ENCODE data around the gene MMP7. TPM values are rescaled to one million over a fixed set of nuclear protein-coding genes. Genes with fewer than 3 reads are reported as not detected.

Gene MMP7
- total RNA-seq, 1 donor from 2014 or later: not detected

GRCh38 chr11:102527041-102527440 lies 3.5 kb downstream of the MMP7 start:
- Mint-ChIP-seq H3K36me3 (no peaks in the 10 kb centered on the region), H3K9me3 (no peaks in the 10 kb centered on the region), H3K27ac (no peak overlapping the region), H3K4me3 (no peak overlapping the region), H3K4me1 (peaks cover 3% of the 10 kb centered on the region), H3K27me3 (ENCODE audit: low read depth) (no peaks in the 10 kb centered on the region)
- no peak for DNase-seq (ENCODE audit: low spot score in 2 of 2, unreplicated experiment in 2 of 2)
- TF ChIP-seq, protein P1, sequence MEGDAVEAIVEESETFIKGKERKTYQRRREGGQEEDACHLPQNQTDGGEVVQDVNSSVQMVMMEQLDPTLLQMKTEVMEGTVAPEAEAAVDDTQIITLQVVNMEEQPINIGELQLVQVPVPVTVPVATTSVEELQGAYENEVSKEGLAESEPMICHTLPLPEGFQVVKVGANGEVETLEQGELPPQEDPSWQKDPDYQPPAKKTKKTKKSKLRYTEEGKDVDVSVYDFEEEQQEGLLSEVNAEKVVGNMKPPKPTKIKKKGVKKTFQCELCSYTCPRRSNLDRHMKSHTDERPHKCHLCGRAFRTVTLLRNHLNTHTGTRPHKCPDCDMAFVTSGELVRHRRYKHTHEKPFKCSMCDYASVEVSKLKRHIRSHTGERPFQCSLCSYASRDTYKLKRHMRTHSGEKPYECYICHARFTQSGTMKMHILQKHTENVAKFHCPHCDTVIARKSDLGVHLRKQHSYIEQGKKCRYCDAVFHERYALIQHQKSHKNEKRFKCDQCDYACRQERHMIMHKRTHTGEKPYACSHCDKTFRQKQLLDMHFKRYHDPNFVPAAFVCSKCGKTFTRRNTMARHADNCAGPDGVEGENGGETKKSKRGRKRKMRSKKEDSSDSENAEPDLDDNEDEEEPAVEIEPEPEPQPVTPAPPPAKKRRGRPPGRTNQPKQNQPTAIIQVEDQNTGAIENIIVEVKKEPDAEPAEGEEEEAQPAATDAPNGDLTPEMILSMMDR (IDR thresholded peaks at IDR 0.05; ENCODE audit: unreplicated experiment): no peak

- Mint-ChIP-seq H3K36me3 (no peaks in the 10 kb centered on the region), H3K4me1 (peaks cover 3% of the 10 kb centered on the region), H3K27me3 (ENCODE audit: low read depth) (peaks cover 2% of the 10 kb centered on the region), H3K9me3 (no peaks in the 10 kb centered on the region), H3K4me3 (no peak overlapping the region), H3K27ac (no peak overlapping the region)
- TF ChIP-seq, protein P1 (IDR thresholded peaks at IDR 0.05; ENCODE audit: unreplicated experiment): no peak
- no peak for DNase-seq (ENCODE audit: low spot score in 2 of 2, unreplicated experiment in 2 of 2)
These were observed 6.7 kb downstream of the MMP7 start for GRCh38 chr11:102523887-102524286.

- H3K9me3 Mint-ChIP-seq: no peaks in the 10 kb centered on the region
- H3K4me3 Mint-ChIP-seq: no peak overlapping the region
- peaks cover 2% of the 10 kb centered on the region for H3K27me3 Mint-ChIP-seq (ENCODE audit: low read depth)
- no peak overlapping the region for H3K27ac Mint-ChIP-seq
- TF ChIP-seq, protein P1 (IDR thresholded peaks at IDR 0.05; ENCODE audit: unreplicated experiment): no peak
- no peak for DNase-seq (ENCODE audit: low spot score in 2 of 2, unreplicated experiment in 2 of 2)
- H3K4me1 Mint-ChIP-seq: peaks cover 3% of the 10 kb centered on the region
- no peaks in the 10 kb centered on the region for H3K36me3 Mint-ChIP-seq
These were observed 7.4 kb downstream of the MMP7 start for GRCh38 chr11:102523189-102523570.

GRCh38 chr11:102522312-102523188 lies 8.0 kb downstream of the MMP7 start:
- DNase-seq (ENCODE audit: low spot score in 2 of 2, unreplicated experiment in 2 of 2): no peak
- H3K27me3 Mint-ChIP-seq (ENCODE audit: low read depth): peaks cover 2% of the 10 kb centered on the region
- no peak overlapping the region for H3K27ac Mint-ChIP-seq
- no peaks in the 10 kb centered on the region for H3K4me1 Mint-ChIP-seq
- no peaks in the 10 kb centered on the region for H3K36me3 Mint-ChIP-seq
- no peaks in the 10 kb centered on the region for H3K9me3 Mint-ChIP-seq
- no peak overlapping the region for H3K4me3 Mint-ChIP-seq
- TF ChIP-seq, protein P1 (IDR thresholded peaks at IDR 0.05; ENCODE audit: unreplicated experiment): no peak

DNA sequence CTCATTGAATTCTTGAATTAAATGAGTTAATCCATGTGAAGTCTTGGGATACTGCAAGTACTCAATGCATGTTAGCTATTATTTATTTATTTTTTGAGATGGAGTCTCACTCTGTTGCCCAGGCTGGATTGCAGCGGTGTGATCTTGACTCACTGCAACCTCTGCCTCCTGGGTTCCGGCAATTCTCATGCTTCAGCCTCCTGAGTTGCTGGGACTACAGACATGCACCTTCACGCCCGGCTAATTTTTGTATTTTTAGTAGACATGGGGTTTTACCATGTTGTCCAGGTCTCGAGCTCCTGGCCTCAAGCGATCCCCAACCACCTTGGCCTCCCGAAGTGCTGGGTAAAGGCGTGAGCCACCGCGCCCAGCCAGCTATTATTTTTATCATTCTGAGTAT lies 9.4 kb downstream of the MMP7 start:
- H3K36me3 Mint-ChIP-seq: no peaks in the 10 kb centered on the region
- H3K4me3 Mint-ChIP-seq: no peak overlapping the region
- TF ChIP-seq, protein P1 (IDR thresholded peaks at IDR 0.05; ENCODE audit: unreplicated experiment): no peak
- no peaks in the 10 kb centered on the region for H3K4me1 Mint-ChIP-seq
- DNase-seq (ENCODE audit: low spot score in 2 of 2, unreplicated experiment in 2 of 2): no peak
- H3K27me3 Mint-ChIP-seq (ENCODE audit: low read depth): peaks cover 2% of the 10 kb centered on the region
- H3K27ac Mint-ChIP-seq: no peak overlapping the region
- peaks cover under 1% of the 10 kb centered on the region for H3K9me3 Mint-ChIP-seq

All from mesothelial cell of epicardium (in vitro differentiated cells).